ENCODE measurements around the gene CCDC13. TPM values are rescaled to one million over a fixed set of nuclear protein-coding genes. Genes with fewer than 3 reads are reported as not detected.

Gene CCDC13
- total and polyA plus RNA-seq, 2 donors (not counting 3 experiments of a cell fraction or from before 2014, with no cell fraction given), result 0.36 to 0.82 TPM

DNA sequence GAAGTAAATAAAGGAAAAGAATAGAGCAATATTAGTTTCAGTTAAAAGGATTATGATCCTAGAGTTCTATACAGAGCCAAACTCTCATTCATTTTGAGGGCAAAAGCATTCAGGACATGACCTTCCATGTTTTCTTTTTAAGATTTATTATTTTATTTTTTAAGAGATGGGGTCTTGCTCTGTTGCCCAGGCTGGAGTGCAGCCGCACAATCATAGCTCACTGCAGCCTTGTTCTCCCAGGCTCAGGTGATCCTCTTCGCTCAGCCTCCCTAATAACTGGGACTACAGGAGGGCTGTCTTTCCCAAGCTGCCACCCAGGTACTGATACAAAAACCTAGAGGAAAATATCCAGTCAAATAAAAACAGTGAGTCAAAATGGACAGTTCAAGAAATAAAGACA, 13.6 kb upstream of the CCDC13 start:
- no peaks in the 10 kb centered on the region for H3K9me3 ChIP-seq (replicated peaks; ENCODE audit: control insufficient read depth, insufficient read depth, low read length)
- dilution Hi-C loops (cut with MboI; ENCODE audit: extremely low pct_ligation_motif_present, low sequenced_read_pairs) (no loop called here), intact Hi-C loops (cut with micrococcal nuclease) (no loop called here)
- H2AFZ ChIP-seq (ENCODE audit: low read depth, low read length), result no peak overlapping the region
- no peak overlapping the region for H3K4me3 ChIP-seq (replicated peaks in 1 of 3; ENCODE audit: insufficient read depth in 1 of 3, low read depth in 1 of 3, low read length in 3 of 3)
- ChIA-PET CTCF (interaction anchor here (3.7 kb wide), 1 partner anchor 53 kb away, joined by 13 read pairs; no protein-coding TSS in a partner anchor), POLR2A (no interaction called here)
- DNase-seq (ENCODE audit: low read depth, low spot score) (no peak), FAIRE-seq (no peak)
- H3K4me2 ChIP-seq (ENCODE audit: insufficient read depth, low read length), result no peak overlapping the region
- peaks cover 9% of the 10 kb centered on the region for H3K79me2 ChIP-seq (ENCODE audit: control insufficient read depth, insufficient read depth, low read length)
- no peak overlapping the region for H3K27ac ChIP-seq (ENCODE audit: insufficient read depth, low read depth, low read length)
- H3K36me3 ChIP-seq (ENCODE audit: control insufficient read depth in 2 of 2, extremely low read depth in 1 of 2, insufficient read depth in 2 of 2, low read length in 2 of 2), result peaks cover 0 to 13% of the 10 kb centered on the region in 2 experiments
- no TSS peak for BruUV-seq (replicated peaks)
- TF ChIP-seq POLR2AphosphoS5 (IDR thresholded peaks at IDR 0.05; ENCODE audit: insufficient read depth, low read depth, low read length), result no peak
- TF ChIP-seq POLR2A (IDR thresholded peaks at IDR 0.05; ENCODE audit: low read depth, low read length), result no peak
- TF ChIP-seq FOS (IDR thresholded peaks at IDR 0.05; ENCODE audit: borderline replicate concordance, insufficient read depth, low read length), result no peak
- TF ChIP-seq GATA2 (IDR thresholded peaks at IDR 0.05; ENCODE audit: insufficient read depth, insufficient read length, low read depth, low read length), result no peak
- TF ChIP-seq, protein P1, sequence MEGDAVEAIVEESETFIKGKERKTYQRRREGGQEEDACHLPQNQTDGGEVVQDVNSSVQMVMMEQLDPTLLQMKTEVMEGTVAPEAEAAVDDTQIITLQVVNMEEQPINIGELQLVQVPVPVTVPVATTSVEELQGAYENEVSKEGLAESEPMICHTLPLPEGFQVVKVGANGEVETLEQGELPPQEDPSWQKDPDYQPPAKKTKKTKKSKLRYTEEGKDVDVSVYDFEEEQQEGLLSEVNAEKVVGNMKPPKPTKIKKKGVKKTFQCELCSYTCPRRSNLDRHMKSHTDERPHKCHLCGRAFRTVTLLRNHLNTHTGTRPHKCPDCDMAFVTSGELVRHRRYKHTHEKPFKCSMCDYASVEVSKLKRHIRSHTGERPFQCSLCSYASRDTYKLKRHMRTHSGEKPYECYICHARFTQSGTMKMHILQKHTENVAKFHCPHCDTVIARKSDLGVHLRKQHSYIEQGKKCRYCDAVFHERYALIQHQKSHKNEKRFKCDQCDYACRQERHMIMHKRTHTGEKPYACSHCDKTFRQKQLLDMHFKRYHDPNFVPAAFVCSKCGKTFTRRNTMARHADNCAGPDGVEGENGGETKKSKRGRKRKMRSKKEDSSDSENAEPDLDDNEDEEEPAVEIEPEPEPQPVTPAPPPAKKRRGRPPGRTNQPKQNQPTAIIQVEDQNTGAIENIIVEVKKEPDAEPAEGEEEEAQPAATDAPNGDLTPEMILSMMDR (IDR thresholded peaks at IDR 0.05; ENCODE audit: extremely low read depth in 1 of 2, insufficient read depth in 1 of 2, low read depth in 1 of 2, low read length in 2 of 2), result no peak
- no peak for TF ChIP-seq EZH2 (IDR thresholded peaks at IDR 0.05; ENCODE audit: borderline replicate concordance, low read depth, low read length, severe bottlenecking)
- TF ChIP-seq, protein P2, sequence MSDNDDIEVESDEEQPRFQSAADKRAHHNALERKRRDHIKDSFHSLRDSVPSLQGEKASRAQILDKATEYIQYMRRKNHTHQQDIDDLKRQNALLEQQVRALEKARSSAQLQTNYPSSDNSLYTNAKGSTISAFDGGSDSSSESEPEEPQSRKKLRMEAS (IDR thresholded peaks at IDR 0.05; ENCODE audit: insufficient read depth, insufficient read length), result no peak
- TF ChIP-seq JUN (IDR thresholded peaks at IDR 0.05; ENCODE audit: borderline replicate concordance, insufficient read depth, insufficient read length, low read depth), result no peak
- TF ChIP-seq MYC (IDR thresholded peaks at IDR 0.05; ENCODE audit: low read depth, low read length), result no peak
- peaks cover 4% of the 10 kb centered on the region for H4K20me1 ChIP-seq (replicated peaks; ENCODE audit: control insufficient read depth, extremely low read depth, insufficient read depth, low read length)
- H3K27me3 ChIP-seq (ENCODE audit: control insufficient read depth in 2 of 2, insufficient read depth in 2 of 2, low read length in 2 of 2), result no peaks in the 10 kb centered on the region
- no peaks in the 10 kb centered on the region for H3K4me1 ChIP-seq (ENCODE audit: control insufficient read depth, extremely low read depth, insufficient read depth, low read length)
- H3K9ac ChIP-seq (replicated peaks; ENCODE audit: extremely low read depth, insufficient read depth, low read length), result no peak overlapping the region
- no peaks in the 10 kb centered on the region for H3K9me1 ChIP-seq (replicated peaks; ENCODE audit: control insufficient read depth, extremely low read depth, insufficient read depth, low read length)

Data from endothelial cell of umbilical vein (primary cell).